DND-41 (cell line): ENCODE measurements around the gene CAMK2A.

Experiments
- ATAC-seq: fragments of 200-7000 bp; cut with Tn5 transposase; 3 replicates; pipeline ENCODE4 v1.9.1; 2021; ENCODE audit warnings: low read depth; ENCODE audit not compliant: insufficient read depth
- DNase-seq: peaks from one replicate; pipeline ENCODE4 v3.0.0-alpha.2; 2020
- H2AFZ ChIP-seq: 2 replicates; pipeline ENCODE4 v1.6.0; 2012; ENCODE audit warnings: low read depth, low read length
- H3K27ac ChIP-seq: 2 replicates; pipeline ENCODE4 v1.5.1; 2012; ENCODE audit warnings: low read length, inconsistent platforms
- H3K27me3 ChIP-seq: fragments of 200-600 bp; sonication (generic); 2 replicates; pipeline ENCODE4 v1.6.0; 2012; ENCODE audit warnings: low read length, mild to moderate bottlenecking, inconsistent platforms; ENCODE audit not compliant: insufficient read depth, poor library complexity
- H3K36me3 ChIP-seq: 2 replicates; pipeline ENCODE4 v1.5.1; 2012; ENCODE audit warnings: low read length, inconsistent platforms; ENCODE audit not compliant: insufficient read depth
- H3K4me1 ChIP-seq: 2 replicates; pipeline ENCODE4 v1.5.1; 2012; ENCODE audit warnings: mild to moderate bottlenecking, low read length; ENCODE audit not compliant: insufficient read depth
- H3K4me2 ChIP-seq: 2 replicates; pipeline ENCODE4 v1.6.0; 2012; ENCODE audit warnings: mild to moderate bottlenecking, moderate library complexity, low read length, inconsistent platforms; ENCODE audit not compliant: insufficient read depth
- H3K4me3 ChIP-seq, 2 experiments: fragments of 200-600 bp in 1 of 2; shearing (Covaris generic) in 1 of 2; 2 replicates each; pipeline ENCODE4 v1.5.1; 2012 to 2016; ENCODE audit warnings: inconsistent platforms in 2 of 2, low read length in 2 of 2, mild to moderate bottlenecking in 2 of 2, low read depth in 1 of 2, moderate library complexity in 1 of 2
- H3K79me2 ChIP-seq: 2 replicates; pipeline ENCODE4 v1.6.0; 2012; ENCODE audit warnings: low read length, inconsistent platforms; ENCODE audit not compliant: insufficient read depth
- H3K9ac ChIP-seq: 2 replicates; pipeline ENCODE4 v1.6.0; 2012; ENCODE audit warnings: low read depth, mild to moderate bottlenecking, inconsistent platforms, low read length, moderate library complexity
- H3K9me3 ChIP-seq: 2 replicates; pipeline ENCODE4 v1.5.1; 2012; ENCODE audit warnings: low read length, moderate library complexity, mild to moderate bottlenecking, inconsistent platforms; ENCODE audit not compliant: insufficient read depth, severe bottlenecking
- H4K20me1 ChIP-seq: 2 replicates; pipeline ENCODE4 v1.6.0; 2012; ENCODE audit warnings: low read length; ENCODE audit not compliant: insufficient read depth
- CTCF ChIP-seq: IDR thresholded peaks from 2 replicates; pipeline ENCODE4 v1.5.1; 2012; ENCODE audit warnings: borderline replicate concordance, low read length, moderate library complexity, mild to moderate bottlenecking; ENCODE audit not compliant: poor library complexity, severe bottlenecking; ENCODE audit errors: extremely low read depth
- EZH2 ChIP-seq: IDR thresholded peaks from 3 replicates; pipeline ENCODE4 v1.6.1; 2012; ENCODE audit warnings: borderline replicate concordance, low read depth, mild to moderate bottlenecking, moderate library complexity, low read length, inconsistent platforms; ENCODE audit not compliant: severe bottlenecking

Gene CAMK2A

GRCh38 chr5:150272531-150272930, 17.0 kb downstream of the CAMK2A start:
- no peak overlapping the region for H3K4me2 ChIP-seq
- ATAC-seq = 0 out of 3 replicates have a peak, but pooled peaks have one; percentile 42
- peaks cover 39% of the 10 kb centered on the region for H3K27me3 ChIP-seq
- no peaks in the 10 kb centered on the region for H3K36me3 ChIP-seq
- H4K20me1 ChIP-seq = no peaks in the 10 kb centered on the region
- no peak overlapping the region for H3K9ac ChIP-seq
- no peaks in the 10 kb centered on the region for H3K79me2 ChIP-seq
- H2AFZ ChIP-seq = no peak overlapping the region
- H3K4me3 ChIP-seq = no peak overlapping the region
- H3K27ac ChIP-seq = no peak overlapping the region
- H3K4me1 ChIP-seq = no peaks in the 10 kb centered on the region
- DNase-seq = no peak
- TF ChIP-seq EZH2 (no peak), CTCF (peak; percentile 46)
- no peaks in the 10 kb centered on the region for H3K9me3 ChIP-seq

- no peak for TF ChIP-seq EZH2
- TF ChIP-seq CTCF = no peak
- no peak overlapping the region for H3K27ac ChIP-seq
- H2AFZ ChIP-seq = no peak overlapping the region
- H3K36me3 ChIP-seq = no peaks in the 10 kb centered on the region
- no peaks in the 10 kb centered on the region for H4K20me1 ChIP-seq
- no peak for DNase-seq
- no peak overlapping the region for H3K4me3 ChIP-seq
- H3K9ac ChIP-seq = no peak overlapping the region
- H3K79me2 ChIP-seq = no peaks in the 10 kb centered on the region
- no peak for ATAC-seq
- H3K9me3 ChIP-seq = no peaks in the 10 kb centered on the region
- no peaks in the 10 kb centered on the region for H3K4me1 ChIP-seq
- H3K27me3 ChIP-seq = peaks cover 39% of the 10 kb centered on the region
- H3K4me2 ChIP-seq = no peak overlapping the region
Measured at GRCh38 chr5:150271923-150272322, 17.6 kb downstream of the CAMK2A start.

GRCh38 chr5:150271296-150271692, 18.3 kb downstream of the CAMK2A start:
- no peak overlapping the region for H3K9ac ChIP-seq
- H3K79me2 ChIP-seq = no peaks in the 10 kb centered on the region
- H3K27ac ChIP-seq = no peak overlapping the region
- H2AFZ ChIP-seq = no peak overlapping the region
- no peaks in the 10 kb centered on the region for H3K4me1 ChIP-seq
- H3K9me3 ChIP-seq = no peaks in the 10 kb centered on the region
- ATAC-seq (no peak), DNase-seq (no peak)
- no peaks in the 10 kb centered on the region for H4K20me1 ChIP-seq
- H3K4me3 ChIP-seq = no peak overlapping the region
- H3K4me2 ChIP-seq = no peak overlapping the region
- TF ChIP-seq EZH2 (no peak), CTCF (no peak)
- H3K36me3 ChIP-seq = no peaks in the 10 kb centered on the region
- H3K27me3 ChIP-seq = peaks cover 39% of the 10 kb centered on the region
